ENCODE data around the gene GRIN2C.

Gene GRIN2C

DNA sequence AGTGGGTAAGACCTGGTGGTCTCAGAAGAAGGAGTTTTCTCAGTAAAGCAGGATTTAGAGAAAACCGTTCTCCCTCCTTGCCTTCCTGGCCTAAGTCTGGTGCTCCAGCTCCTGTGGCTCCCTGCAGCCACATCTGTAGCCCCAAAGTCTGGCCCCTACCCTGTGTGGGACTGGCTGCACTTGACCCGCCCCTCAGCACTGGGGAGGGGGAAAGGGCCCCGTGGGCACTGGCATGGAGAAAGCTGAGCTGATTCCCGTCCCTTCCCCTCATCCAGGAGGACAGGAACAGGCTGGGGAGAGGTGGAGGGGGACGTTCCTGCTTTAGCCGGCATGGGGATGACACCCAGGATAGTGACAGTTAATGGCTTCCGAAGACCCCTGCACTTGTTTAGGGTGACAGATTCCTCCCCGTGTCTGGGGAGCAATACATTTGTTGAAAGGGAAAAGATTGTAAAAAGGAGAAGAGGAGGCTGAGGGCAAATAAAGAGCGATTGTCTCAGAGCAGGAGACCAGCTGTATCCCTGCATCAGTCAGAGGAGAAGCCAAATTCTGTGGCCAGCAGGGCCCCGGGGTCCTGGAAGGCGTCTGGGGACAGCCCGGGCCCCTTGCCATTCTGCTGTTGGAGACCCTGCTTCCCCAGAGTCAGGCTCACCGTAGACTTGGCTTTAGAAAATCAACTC lies 37.9 kb downstream of the GRIN2C start:
- ATAC-seq (replicated peaks) (no peak), DNase-seq (no peak)
- Mint-ChIP-seq H3K4me1 (no peaks in the 10 kb centered on the region), H3K4me3 (no peak overlapping the region), H3K27me3 (no peaks in the 10 kb centered on the region), H3K9me3 (no peaks in the 10 kb centered on the region), H3K27ac (no peak overlapping the region), H3K36me3 (peaks cover 39 to 48% of the 10 kb centered on the region in 2 donors)

DNA sequence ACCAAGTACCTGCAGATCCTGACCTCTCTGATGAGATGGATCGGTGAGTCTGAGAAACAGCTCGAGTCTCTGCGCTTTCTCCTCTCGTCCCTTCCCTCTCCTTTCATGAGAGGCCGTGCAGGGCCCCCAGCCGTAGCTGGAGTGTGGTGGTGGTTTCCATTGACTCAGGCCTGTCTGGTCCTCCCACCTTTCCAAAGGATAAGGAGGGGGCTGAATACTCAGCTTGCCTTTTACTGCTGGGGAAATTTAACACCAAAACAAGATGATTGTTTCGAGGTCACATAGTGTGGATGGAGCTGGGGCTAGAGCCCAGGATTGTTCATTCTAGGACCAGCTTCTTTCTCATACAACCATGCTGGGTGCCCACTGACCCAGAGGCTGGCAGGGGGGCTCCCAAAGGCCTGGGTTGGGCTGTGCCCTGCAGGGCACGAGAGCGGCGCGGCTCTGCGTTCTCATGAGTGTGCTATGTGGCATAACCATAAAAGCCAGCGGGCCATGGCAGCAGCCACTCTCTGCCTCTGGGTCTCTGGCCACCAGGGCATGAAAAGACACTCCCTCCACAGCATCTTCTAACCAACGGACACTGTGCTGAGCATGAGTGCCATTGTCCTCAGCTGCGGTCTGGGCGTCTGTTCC lies 39.8 kb downstream of the GRIN2C start:
- Mint-ChIP-seq H3K4me1 (peaks cover 0 to 1% of the 10 kb centered on the region in 2 donors), H3K27me3 (no peaks in the 10 kb centered on the region), H3K36me3 (peaks cover 40 to 56% of the 10 kb centered on the region in 2 donors), H3K9me3 (no peaks in the 10 kb centered on the region), H3K27ac (no peak overlapping the region), H3K4me3 (no peak overlapping the region)
- DNase-seq (no peak), ATAC-seq (replicated peaks) (no peak)

DNA sequence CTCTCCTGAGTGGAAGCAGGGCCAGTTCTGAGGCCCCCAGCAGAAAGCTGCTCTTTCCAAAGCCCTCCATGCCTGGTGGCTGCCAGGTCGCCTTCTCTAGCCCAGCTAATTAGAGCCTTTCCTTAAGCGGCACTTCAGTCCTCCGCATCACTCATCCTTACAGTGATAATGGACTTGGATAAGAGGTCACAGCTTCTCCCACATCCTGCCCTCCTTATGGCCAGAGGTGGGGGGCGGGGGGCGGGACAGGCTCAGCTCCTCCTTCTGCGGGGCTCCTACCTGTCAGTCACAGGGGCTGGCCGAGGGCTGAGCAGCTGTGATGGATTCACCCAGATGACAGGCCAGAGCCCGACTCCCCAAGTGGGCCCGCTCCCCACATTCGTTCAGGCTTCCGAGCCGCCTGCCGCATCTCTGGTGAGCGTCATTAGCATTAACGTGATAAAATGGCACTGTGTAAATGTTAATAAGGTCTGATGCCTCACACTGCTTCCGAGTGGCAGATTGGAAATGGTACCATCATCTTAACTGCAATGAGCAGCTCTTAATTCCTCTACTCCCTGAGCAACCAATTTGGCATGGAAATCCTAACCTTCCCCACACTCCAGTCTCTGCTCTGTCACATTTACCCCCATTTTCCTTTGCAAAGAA lies 41.3 kb downstream of the GRIN2C start:
- ATAC-seq (replicated peaks) (no peak), DNase-seq (no peak)
- Mint-ChIP-seq H3K27ac (no peak overlapping the region), H3K27me3 (no peaks in the 10 kb centered on the region), H3K9me3 (no peaks in the 10 kb centered on the region), H3K4me3 (no peak overlapping the region), H3K4me1 (peaks cover 0 to 1% of the 10 kb centered on the region in 2 donors), H3K36me3 (peaks cover 46 to 66% of the 10 kb centered on the region in 2 donors)

DNA sequence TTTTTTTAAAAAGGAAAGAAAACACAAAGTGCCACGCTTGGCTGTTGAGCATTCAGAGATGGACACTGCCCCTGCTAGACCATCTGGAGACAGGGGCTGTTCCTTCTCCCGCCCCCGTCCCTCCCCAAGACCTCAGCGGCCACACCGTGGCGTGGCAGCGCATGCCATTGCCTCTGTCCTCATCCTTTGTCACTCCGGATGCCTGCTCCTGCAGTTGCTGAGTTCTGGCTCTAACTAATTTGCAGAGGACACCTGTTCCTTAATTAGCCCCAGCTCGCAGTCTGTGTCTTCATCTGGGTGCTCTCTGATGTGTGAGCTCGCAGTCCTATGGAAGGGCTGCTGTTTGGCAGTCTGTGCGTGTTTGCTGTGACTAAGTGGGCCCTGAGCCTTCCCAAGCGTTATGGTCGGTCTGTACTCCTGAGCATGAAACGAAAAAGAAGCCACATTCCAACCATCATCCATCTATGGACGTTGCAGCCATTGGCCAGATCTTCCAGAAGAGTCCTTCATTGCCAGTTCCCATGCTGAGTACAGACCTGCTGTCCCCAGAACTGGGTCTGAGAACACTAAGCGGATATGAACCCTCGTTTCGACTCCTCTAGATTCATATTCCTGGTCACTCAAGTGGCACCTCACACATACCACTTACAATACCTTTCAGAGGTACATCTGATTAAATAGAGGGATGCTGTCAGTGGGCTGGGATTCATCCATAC lies 42.6 kb downstream of the GRIN2C start:
- DNase-seq (no peak), ATAC-seq (replicated peaks) (no peak)
- H3K36me3 Mint-ChIP-seq, result peaks cover 56 to 79% of the 10 kb centered on the region in 2 donors
- peaks cover 0 to 1% of the 10 kb centered on the region in 2 donors for H3K4me1 Mint-ChIP-seq
- no peaks in the 10 kb centered on the region for H3K9me3 Mint-ChIP-seq
- no peak overlapping the region for H3K4me3 Mint-ChIP-seq
- no peaks in the 10 kb centered on the region for H3K27me3 Mint-ChIP-seq
- H3K27ac Mint-ChIP-seq, result no peak overlapping the region

DNA sequence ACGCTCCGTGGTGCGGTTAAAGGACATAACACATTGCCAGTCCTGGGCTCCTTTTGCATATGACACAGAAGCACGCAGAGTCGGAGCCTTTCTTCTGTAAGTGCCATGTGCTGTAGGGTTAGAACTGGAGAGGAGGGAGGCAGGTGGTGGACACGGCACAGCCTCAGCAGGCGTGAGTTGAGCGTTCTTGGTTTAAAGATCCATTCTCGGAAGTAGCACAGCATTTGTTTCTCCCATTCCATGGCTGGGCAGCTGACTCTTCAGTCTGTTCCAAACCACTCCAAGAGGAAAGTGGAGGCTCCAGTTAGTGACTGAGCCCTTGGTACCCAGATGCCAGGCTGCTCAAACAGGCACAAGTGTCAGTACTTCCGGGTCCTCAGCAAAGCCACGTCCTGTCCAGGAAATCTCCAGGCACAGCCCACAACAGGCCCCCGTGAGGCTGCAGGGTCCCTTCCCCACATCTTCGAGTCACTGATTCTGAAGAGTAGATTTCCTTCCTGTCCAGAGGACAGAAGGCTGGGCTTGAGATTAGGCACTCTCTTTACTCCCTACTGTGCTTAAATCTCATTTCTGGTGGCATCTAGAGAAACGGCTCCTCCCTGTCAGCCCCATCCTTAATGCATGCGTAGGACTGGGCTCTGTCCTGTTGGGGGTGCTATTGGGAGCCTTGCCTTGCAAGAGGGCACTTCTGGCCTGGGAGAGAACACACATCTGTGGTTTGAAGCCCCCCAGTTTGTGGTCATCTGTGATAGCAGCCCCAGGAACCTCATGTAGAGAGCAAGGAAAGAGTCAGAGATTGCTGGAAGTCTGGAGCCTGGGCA lies 43.9 kb downstream of the GRIN2C start:
- Mint-ChIP-seq H3K36me3 (peaks cover 59 to 81% of the 10 kb centered on the region in 2 donors), H3K27ac (no peak overlapping the region), H3K4me3 (no peak overlapping the region), H3K4me1 (peaks cover 0 to 1% of the 10 kb centered on the region in 2 donors), H3K27me3 (no peaks in the 10 kb centered on the region), H3K9me3 (no peaks in the 10 kb centered on the region)
- DNase-seq (no peak), ATAC-seq (replicated peaks) (no peak)

DNA sequence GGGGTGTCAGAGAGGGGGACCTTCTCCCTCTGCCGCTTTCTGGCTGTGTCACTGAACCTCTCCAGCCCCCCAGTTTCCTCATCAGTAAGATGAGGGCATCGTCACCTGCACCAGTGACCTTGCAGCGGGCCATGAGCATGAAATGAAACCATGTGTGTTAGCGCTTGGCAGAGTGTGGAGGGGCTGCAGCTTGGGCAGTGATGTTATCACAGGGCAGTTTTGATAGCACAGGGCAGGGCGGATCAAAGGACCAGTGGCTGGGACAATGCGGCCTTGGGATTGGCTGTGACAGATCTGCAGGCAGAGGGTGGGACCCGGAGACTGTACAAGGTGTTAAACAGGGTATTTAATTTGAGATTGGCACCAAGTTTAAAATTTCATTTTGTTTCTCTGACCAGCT lies 44.6 kb downstream of the GRIN2C start:
- DNase-seq (no peak), ATAC-seq (replicated peaks) (no peak)
- Mint-ChIP-seq H3K27ac (no peak overlapping the region), H3K9me3 (no peaks in the 10 kb centered on the region), H3K36me3 (peaks cover 60 to 82% of the 10 kb centered on the region in 2 donors), H3K4me1 (peaks cover 0 to 1% of the 10 kb centered on the region in 2 donors), H3K4me3 (no peak overlapping the region), H3K27me3 (no peaks in the 10 kb centered on the region)

DNA sequence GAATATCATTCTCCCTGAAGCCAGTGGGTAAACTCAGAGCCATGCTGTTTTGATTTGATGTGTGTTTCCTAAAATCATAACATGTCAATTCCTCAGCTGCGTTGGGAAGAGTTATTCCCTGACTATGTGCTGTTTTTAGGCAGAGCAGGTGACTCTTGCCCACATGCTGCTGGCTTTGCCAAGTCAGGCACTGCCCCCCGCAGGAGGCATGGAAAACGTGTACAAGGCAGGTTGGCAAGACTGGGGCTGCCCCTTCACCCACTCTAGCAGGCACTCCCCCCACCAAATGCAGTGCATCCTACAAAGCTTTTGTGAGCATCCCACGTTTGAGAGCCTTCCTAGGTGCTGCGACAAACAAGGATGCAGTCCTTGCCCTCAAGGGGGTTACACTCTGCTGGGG lies 45.2 kb downstream of the GRIN2C start:
- ATAC-seq (replicated peaks), result no peak
- H3K36me3 Mint-ChIP-seq, result peaks cover 62 to 80% of the 10 kb centered on the region in 2 donors
- peaks cover 0 to 1% of the 10 kb centered on the region in 2 donors for H3K4me1 Mint-ChIP-seq
- no peak overlapping the region for H3K27ac Mint-ChIP-seq
- H3K4me3 Mint-ChIP-seq, result no peak overlapping the region
- no peaks in the 10 kb centered on the region for H3K9me3 Mint-ChIP-seq
- no peaks in the 10 kb centered on the region for H3K27me3 Mint-ChIP-seq
- no peak for DNase-seq

DNA sequence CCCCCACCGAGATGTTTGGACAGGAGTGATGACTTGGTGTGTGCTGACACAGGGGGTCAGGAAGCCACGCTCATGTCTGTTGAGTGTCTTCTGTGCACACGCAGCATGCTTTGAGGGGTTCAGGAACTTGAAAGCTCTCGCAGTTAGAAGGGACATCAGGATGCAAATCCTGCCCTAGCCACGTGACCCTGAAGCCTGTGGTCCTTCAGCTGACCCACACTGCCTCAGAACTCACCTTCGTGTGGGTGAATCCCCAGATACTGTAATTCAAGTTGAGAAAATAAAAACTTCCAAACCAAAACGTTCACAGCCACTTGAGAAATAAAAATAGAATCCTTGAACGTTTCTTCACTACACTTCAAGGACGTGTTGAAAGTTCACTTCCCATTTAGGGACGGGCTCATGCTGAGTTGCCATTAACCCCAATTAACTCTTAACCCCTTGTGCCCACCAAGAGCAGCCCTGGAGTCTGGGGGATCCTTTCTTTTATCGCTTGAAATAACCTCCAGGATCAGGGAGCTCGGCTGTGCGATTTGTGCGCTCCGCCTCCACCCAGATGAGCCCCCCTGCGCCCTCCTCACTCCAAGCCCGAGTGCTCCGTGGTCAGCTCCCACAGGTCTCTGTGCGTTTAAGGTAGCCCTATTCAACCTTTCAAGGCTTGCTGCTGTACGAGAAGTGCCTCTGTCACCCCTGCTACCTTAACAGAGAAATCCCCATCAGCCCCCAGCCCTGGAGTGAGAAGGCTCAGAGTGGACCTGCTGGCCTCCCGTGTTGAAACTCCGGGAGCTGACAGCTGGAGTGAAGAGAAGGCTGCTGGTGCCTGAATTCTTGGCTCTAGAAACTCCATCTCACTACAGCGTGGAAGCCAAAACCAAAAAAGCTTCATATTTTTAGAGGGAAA lies 47.3 kb downstream of the GRIN2C start:
- Mint-ChIP-seq H3K27ac (no peak overlapping the region), H3K4me3 (no peak overlapping the region), H3K36me3 (peaks cover 58 to 72% of the 10 kb centered on the region in 2 donors), H3K4me1 (peaks cover 4 to 5% of the 10 kb centered on the region in 2 donors), H3K9me3 (no peaks in the 10 kb centered on the region), H3K27me3 (no peaks in the 10 kb centered on the region)
- no peak for DNase-seq
- ATAC-seq (replicated peaks), result no peak

DNA sequence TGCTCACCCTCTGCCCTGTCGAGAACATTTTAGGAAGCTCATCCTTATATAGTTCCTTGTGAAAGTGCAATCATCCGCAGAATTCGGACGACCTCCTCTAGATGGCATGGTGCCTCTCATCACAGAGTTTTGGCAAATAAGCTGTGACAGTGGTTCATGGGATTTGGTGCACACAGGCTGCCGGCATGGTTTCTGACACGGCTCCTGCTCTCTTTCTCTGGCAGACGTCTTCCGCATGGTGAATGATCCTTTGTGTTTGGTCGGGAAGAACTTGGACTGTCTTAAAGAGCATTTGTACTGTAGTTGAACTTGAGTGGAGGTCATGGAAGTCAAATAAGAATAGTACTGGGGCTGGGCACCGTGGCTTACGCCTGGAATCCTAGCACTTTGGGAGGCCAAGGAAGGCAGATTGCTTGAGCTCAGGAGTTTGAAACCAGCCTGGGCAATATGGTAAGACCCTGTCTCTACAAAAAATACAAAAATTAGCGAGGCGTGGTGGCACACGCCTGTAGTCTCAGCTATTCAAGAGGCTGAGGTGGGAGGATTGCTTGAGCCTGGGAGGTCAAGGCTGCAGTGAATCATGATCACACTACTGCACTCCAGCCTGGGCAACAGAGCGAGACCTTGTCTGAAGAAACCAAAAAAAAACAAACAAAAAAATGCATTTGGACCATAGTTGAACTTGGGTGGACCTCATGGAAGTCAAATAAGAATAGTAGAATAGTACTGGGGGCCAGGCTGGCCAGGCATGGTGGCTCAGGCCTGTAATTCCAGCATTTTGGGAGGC lies 48.8 kb downstream of the GRIN2C start:
- Mint-ChIP-seq H3K27ac (no peak overlapping the region), H3K4me3 (no peak overlapping the region), H3K4me1 (peaks cover 4 to 5% of the 10 kb centered on the region in 2 donors), H3K27me3 (no peaks in the 10 kb centered on the region), H3K9me3 (no peaks in the 10 kb centered on the region), H3K36me3 (peaks cover 59 to 73% of the 10 kb centered on the region in 2 donors)
- ATAC-seq (replicated peaks) (no peak), DNase-seq (no peak)

DNA sequence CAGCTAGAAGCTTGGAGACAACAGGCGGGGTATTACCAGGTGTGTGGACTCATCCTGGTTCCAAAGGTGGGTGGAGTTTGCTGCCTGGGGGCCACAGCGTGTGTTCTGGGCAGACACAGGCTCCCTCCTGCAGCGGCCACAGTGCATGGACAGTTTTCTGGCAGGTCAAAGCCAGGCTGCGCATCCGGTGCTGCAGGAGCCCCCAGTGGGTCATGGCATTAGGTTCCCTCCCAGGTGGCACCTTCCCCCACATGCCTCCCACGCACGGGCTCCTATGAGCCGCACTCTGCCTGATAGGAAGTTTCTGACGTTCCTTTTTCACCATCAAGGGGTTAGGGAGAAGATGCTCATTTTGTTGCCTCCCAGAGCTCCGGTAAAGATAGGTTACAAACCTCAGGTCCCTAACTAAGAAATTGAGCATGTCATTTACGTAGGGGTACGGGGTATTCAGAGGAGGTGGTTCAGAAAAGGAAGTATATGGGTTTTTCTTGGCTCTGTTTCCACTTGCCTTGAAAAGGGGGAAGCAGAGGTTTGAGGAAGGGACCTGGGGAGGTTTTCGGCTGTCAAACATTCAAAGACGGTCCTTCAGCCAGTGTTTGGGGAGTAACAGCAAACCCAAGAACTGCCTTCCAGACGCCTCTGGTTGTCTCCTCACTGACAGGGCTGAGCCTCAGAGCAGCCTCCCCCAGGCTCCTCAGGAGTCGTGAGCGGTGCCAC lies 50.8 kb downstream of the GRIN2C start:
- Mint-ChIP-seq H3K36me3 (peaks cover 61 to 71% of the 10 kb centered on the region in 2 donors), H3K27ac (no peak overlapping the region), H3K27me3 (no peaks in the 10 kb centered on the region), H3K9me3 (no peaks in the 10 kb centered on the region), H3K4me1 (peaks cover 3 to 5% of the 10 kb centered on the region in 2 donors), H3K4me3 (no peak overlapping the region)
- ATAC-seq (replicated peaks) (no peak), DNase-seq (no peak)

DNA sequence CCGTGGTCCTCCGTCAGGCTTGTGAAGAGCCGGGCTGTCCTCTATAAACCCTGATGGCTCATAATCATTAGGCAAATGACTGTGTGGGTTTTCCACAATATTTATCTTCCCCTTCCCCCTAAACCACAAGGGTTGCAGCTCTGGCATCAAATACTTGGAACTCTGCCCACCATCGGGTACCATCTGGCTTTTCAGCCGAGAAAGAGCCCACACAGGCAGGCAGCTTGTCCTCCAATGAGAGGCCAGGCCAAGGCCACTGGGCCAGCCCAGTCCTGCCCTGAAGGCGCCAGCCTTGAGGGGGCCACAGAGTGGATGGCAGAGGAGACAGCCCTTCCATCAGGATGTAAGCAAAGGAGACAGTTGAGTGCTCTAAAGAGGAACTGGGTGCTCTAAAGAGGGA lies 51.8 kb downstream of the GRIN2C start:
- Mint-ChIP-seq H3K4me1 (peaks cover 3 to 5% of the 10 kb centered on the region in 2 donors), H3K27ac (no peak overlapping the region), H3K27me3 (no peaks in the 10 kb centered on the region), H3K9me3 (no peaks in the 10 kb centered on the region), H3K4me3 (no peak overlapping the region), H3K36me3 (peaks cover 52 to 63% of the 10 kb centered on the region in 2 donors)
- ATAC-seq (replicated peaks) (no peak), DNase-seq (no peak)

DNA sequence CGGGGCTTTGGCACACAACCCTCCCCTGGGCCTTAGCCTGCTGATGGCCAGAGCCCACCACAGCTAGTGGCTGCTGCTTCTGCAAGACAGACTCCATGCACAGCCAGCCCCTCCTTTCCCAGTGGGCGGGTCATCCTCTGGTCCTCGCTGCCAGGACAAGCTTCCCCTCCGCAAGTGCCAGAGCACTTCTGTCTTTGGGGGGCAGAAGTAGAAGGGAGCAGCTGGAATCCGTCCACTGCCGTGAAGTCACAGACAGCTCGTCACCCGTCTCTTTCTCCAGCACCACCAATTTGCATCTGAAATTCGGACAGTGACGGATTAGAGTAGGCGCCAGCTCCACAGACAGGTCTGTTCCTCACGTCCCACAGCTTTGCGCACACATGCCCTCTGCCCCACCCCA lies 52.2 kb downstream of the GRIN2C start:
- Mint-ChIP-seq H3K9me3 (no peaks in the 10 kb centered on the region), H3K4me3 (no peak overlapping the region), H3K27me3 (no peaks in the 10 kb centered on the region), H3K36me3 (peaks cover 48 to 58% of the 10 kb centered on the region in 2 donors), H3K4me1 (peaks cover 3 to 5% of the 10 kb centered on the region in 2 donors), H3K27ac (no peak overlapping the region)
- DNase-seq (no peak), ATAC-seq (replicated peaks) (no peak)
